Neural cell (in vitro differentiated cells): Measurements from ENCODE around the gene ARHGAP6. TPM values are rescaled to one million over a fixed set of nuclear protein-coding genes. Genes with fewer than 3 reads are reported as not detected.

ENCODE experiments used
- H2AFZ ChIP-seq: fragments of 200-600, 300-800 bp; sonication (generic), shearing (Covaris generic); 2 replicates; pipeline ENCODE4 v1.6.0; 2014; ENCODE audit warnings: low read depth, mild to moderate bottlenecking, antibody characterized with exemption, low read length, moderate library complexity
- H3F3A ChIP-seq: fragments of 200-600 bp; shearing (Covaris generic); 2 replicates; pipeline ENCODE4 v1.6.1; 2016; ENCODE audit warnings: mild to moderate bottlenecking, moderate library complexity, mixed read lengths, antibody characterized with exemption, low read length; ENCODE audit not compliant: insufficient read depth, poor library complexity, severe bottlenecking
- H3K27ac ChIP-seq: fragments of 200-600, 300-800 bp; sonication (generic), shearing (Covaris generic); 2 replicates; pipeline ENCODE4 v1.5.1; 2014; ENCODE audit warnings: mild to moderate bottlenecking, low read length, moderate library complexity
- H3K27me3 ChIP-seq: fragments of 300-800, 200-600 bp; sonication (generic), shearing (Covaris generic); 2 replicates; pipeline ENCODE4 v1.6.0; 2014; ENCODE audit warnings: mild to moderate bottlenecking, low read depth, low read length, moderate library complexity; ENCODE audit not compliant: insufficient read depth
- H3K36me3 ChIP-seq: fragments of 300-800, 200-600 bp; sonication (generic), shearing (Covaris generic); 2 replicates; pipeline ENCODE4 v1.5.1; 2014; ENCODE audit warnings: mild to moderate bottlenecking, antibody characterized with exemption, low read length, moderate library complexity; ENCODE audit not compliant: insufficient read depth
- H3K4me2 ChIP-seq: fragments of 300-800, 200-600 bp; sonication (generic), shearing (Covaris generic); 2 replicates; pipeline ENCODE4 v1.6.0; 2014; ENCODE audit warnings: mild to moderate bottlenecking, low read length
- H3K4me3 ChIP-seq: fragments of 300-800, 200-600 bp; sonication (generic), shearing (Covaris generic); 2 replicates; pipeline ENCODE4 v1.5.1; 2014; ENCODE audit warnings: mild to moderate bottlenecking, low read length, moderate library complexity
- H3K79me2 ChIP-seq: fragments of 200-600 bp; shearing (Covaris generic); replicated peaks from 2 replicates; pipeline ENCODE4 v1.6.0; 2014; ENCODE audit warnings: mild to moderate bottlenecking, low read length, moderate library complexity; ENCODE audit not compliant: insufficient read depth
- H3K9ac ChIP-seq: fragments of 300-800, 200-600 bp; sonication (generic), shearing (Covaris generic); 2 replicates; pipeline ENCODE4 v1.6.1; 2016; ENCODE audit warnings: mild to moderate bottlenecking, low read length, mixed read lengths
- H3K9me2 ChIP-seq: fragments of 200-600 bp; shearing (Covaris generic); 2 replicates; pipeline ENCODE4 v1.6.1; 2016; ENCODE audit warnings: mild to moderate bottlenecking, low read length, mixed read lengths; ENCODE audit not compliant: insufficient read depth
- H3K9me3 ChIP-seq: fragments of 200-600, 300-800 bp; sonication (generic), shearing (Covaris generic); 2 replicates; pipeline ENCODE4 v1.6.1; 2016; ENCODE audit warnings: mild to moderate bottlenecking, mixed run types, low read length, moderate library complexity, mixed read lengths
- H4K20me1 ChIP-seq: fragments of 200-600 bp; shearing (Covaris generic); 2 replicates; pipeline ENCODE4 v1.6.1; 2016; ENCODE audit warnings: mild to moderate bottlenecking, mixed run types; ENCODE audit not compliant: insufficient read depth
- EP300 ChIP-seq: fragments of 450-650 bp; conservative IDR thresholded peaks from 2 replicates; pipeline ENCODE4 v1.6.1; 2014; ENCODE audit warnings: antibody characterized with exemption, mild to moderate bottlenecking, moderate library complexity; ENCODE audit not compliant: poor library complexity, severe bottlenecking
- EZH2 ChIP-seq: fragments of 200-600, 300-800 bp; shearing (Covaris generic), sonication (generic); IDR thresholded peaks from 2 replicates; pipeline ENCODE4 v1.6.1; 2014; ENCODE audit warnings: antibody characterized with exemption, low read length, borderline replicate concordance, mild to moderate bottlenecking; ENCODE audit not compliant: insufficient read depth, poor library complexity, severe bottlenecking
- MXI1 ChIP-seq: fragments of 450-650 bp; conservative IDR thresholded peaks from 2 replicates; pipeline ENCODE4 v1.6.1; 2014; ENCODE audit warnings: antibody characterized with exemption, mild to moderate bottlenecking; ENCODE audit not compliant: poor library complexity, severe bottlenecking
- POLR2AphosphoS5 ChIP-seq: IDR thresholded peaks from 2 replicates; pipeline ENCODE4 v1.6.1; 2012
- RAD21 ChIP-seq: fragments of 450-650 bp; conservative IDR thresholded peaks from 2 replicates; pipeline ENCODE4 v1.6.1; 2014; ENCODE audit warnings: antibody characterized with exemption, mild to moderate bottlenecking, moderate library complexity
- SMC3 ChIP-seq: fragments of 450-650 bp; conservative IDR thresholded peaks from 2 replicates; pipeline ENCODE4 v1.6.1; 2014; ENCODE audit warnings: antibody characterized with exemption, mild to moderate bottlenecking, moderate library complexity; ENCODE audit not compliant: poor library complexity
- TAF1 ChIP-seq: IDR thresholded peaks from 2 replicates; pipeline ENCODE4 v1.6.1; 2012; ENCODE audit warnings: low read depth
- polyA plus RNA-seq: library from polyadenylated mRNA; depleted of rRNA; stranded (reverse); fragments of >200 nt; gene quantifications from 2 replicates; pipeline ENCODE4 v1.2.3, GENCODE V29; 2014
- TF ChIP-seq, protein P1 (sequence below): fragments of 450-650 bp; IDR thresholded peaks from 2 replicates; pipeline ENCODE4 v1.5.1; 2014; ENCODE audit warnings: antibody characterized with exemption, mild to moderate bottlenecking, moderate library complexity; ENCODE audit not compliant: poor library complexity, severe bottlenecking
- TF ChIP-seq, protein P2 (sequence below): IDR thresholded peaks from 2 replicates; pipeline ENCODE4 v1.6.1; 2012; ENCODE audit warnings: borderline replicate concordance

The ARHGAP6 gene
- polyA plus RNA-seq, 1 donor from 2014 or later, result 0.40 TPM

DNA sequence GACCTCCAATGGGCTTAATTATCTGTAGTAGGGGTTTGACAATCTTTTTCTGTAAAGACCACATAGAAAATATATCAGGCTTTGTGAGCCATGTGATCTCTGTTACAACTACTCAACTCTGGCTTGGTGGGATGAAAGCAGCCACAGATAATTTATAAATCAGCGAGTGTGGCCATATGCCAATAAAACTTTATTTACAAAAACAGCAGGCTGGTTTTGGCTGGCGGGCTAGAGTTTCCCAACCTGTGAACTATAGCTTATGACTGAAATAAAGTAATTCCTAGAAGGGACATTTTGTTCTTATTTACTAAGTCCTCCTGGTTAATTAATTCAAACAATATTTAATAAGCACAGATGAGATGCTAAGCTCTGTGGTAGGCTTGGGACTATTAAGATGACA, 408.4 kb downstream of the ARHGAP6 start:
- H3K36me3 ChIP-seq, result no peaks in the 10 kb centered on the region
- H2AFZ ChIP-seq, result no peak overlapping the region
- no peaks in the 10 kb centered on the region for H3K9me3 ChIP-seq
- H3K79me2 ChIP-seq, result no peaks in the 10 kb centered on the region
- H3F3A ChIP-seq, result no peaks in the 10 kb centered on the region
- H3K9ac ChIP-seq, result no peak overlapping the region
- H3K27ac ChIP-seq, result no peak overlapping the region
- H4K20me1 ChIP-seq, result no peaks in the 10 kb centered on the region
- H3K4me3 ChIP-seq, result no peak overlapping the region
- H3K9me2 ChIP-seq, result no peaks in the 10 kb centered on the region
- H3K4me2 ChIP-seq, result no peak overlapping the region
- no peaks in the 10 kb centered on the region for H3K27me3 ChIP-seq
- no peak for TF ChIP-seq RAD21
- TF ChIP-seq MXI1, result no peak
- TF ChIP-seq EZH2, result no peak
- TF ChIP-seq, protein P1, sequence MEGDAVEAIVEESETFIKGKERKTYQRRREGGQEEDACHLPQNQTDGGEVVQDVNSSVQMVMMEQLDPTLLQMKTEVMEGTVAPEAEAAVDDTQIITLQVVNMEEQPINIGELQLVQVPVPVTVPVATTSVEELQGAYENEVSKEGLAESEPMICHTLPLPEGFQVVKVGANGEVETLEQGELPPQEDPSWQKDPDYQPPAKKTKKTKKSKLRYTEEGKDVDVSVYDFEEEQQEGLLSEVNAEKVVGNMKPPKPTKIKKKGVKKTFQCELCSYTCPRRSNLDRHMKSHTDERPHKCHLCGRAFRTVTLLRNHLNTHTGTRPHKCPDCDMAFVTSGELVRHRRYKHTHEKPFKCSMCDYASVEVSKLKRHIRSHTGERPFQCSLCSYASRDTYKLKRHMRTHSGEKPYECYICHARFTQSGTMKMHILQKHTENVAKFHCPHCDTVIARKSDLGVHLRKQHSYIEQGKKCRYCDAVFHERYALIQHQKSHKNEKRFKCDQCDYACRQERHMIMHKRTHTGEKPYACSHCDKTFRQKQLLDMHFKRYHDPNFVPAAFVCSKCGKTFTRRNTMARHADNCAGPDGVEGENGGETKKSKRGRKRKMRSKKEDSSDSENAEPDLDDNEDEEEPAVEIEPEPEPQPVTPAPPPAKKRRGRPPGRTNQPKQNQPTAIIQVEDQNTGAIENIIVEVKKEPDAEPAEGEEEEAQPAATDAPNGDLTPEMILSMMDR, result no peak
- TF ChIP-seq, protein P2, sequence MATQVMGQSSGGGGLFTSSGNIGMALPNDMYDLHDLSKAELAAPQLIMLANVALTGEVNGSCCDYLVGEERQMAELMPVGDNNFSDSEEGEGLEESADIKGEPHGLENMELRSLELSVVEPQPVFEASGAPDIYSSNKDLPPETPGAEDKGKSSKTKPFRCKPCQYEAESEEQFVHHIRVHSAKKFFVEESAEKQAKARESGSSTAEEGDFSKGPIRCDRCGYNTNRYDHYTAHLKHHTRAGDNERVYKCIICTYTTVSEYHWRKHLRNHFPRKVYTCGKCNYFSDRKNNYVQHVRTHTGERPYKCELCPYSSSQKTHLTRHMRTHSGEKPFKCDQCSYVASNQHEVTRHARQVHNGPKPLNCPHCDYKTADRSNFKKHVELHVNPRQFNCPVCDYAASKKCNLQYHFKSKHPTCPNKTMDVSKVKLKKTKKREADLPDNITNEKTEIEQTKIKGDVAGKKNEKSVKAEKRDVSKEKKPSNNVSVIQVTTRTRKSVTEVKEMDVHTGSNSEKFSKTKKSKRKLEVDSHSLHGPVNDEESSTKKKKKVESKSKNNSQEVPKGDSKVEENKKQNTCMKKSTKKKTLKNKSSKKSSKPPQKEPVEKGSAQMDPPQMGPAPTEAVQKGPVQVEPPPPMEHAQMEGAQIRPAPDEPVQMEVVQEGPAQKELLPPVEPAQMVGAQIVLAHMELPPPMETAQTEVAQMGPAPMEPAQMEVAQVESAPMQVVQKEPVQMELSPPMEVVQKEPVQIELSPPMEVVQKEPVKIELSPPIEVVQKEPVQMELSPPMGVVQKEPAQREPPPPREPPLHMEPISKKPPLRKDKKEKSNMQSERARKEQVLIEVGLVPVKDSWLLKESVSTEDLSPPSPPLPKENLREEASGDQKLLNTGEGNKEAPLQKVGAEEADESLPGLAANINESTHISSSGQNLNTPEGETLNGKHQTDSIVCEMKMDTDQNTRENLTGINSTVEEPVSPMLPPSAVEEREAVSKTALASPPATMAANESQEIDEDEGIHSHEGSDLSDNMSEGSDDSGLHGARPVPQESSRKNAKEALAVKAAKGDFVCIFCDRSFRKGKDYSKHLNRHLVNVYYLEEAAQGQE, result no peak
- TF ChIP-seq EP300, result no peak
- no peak for TF ChIP-seq SMC3
- TF ChIP-seq POLR2AphosphoS5, result no peak
- no peak for TF ChIP-seq TAF1

- H4K20me1 ChIP-seq, result no peaks in the 10 kb centered on the region
- no peaks in the 10 kb centered on the region for H3F3A ChIP-seq
- H3K9me3 ChIP-seq, result no peaks in the 10 kb centered on the region
- no peak overlapping the region for H2AFZ ChIP-seq
- H3K4me3 ChIP-seq, result no peak overlapping the region
- H3K27ac ChIP-seq, result no peak overlapping the region
- no peaks in the 10 kb centered on the region for H3K79me2 ChIP-seq
- H3K4me2 ChIP-seq, result no peak overlapping the region
- H3K9me2 ChIP-seq, result no peaks in the 10 kb centered on the region
- H3K9ac ChIP-seq, result no peak overlapping the region
- H3K36me3 ChIP-seq, result no peaks in the 10 kb centered on the region
- TF ChIP-seq, protein P2, result no peak
- no peak for TF ChIP-seq EZH2
- TF ChIP-seq EP300, result no peak
- TF ChIP-seq MXI1, result no peak
- TF ChIP-seq TAF1, result no peak
- no peak for TF ChIP-seq RAD21
- no peak for TF ChIP-seq POLR2AphosphoS5
- no peak for TF ChIP-seq SMC3
- TF ChIP-seq, protein P1, result no peak
- no peaks in the 10 kb centered on the region for H3K27me3 ChIP-seq
These were observed 411.2 kb downstream of the ARHGAP6 start for GRCh38 chrX:11254417-11255109.
